ENCODE results near the gene HCLS1. TPM values are rescaled to one million over a fixed set of nuclear protein-coding genes. Genes with fewer than 3 reads are reported as not detected.
A peak's percentile ranks its signal among the peaks of the same experiment; 100 is the strongest.

The HCLS1 gene
- total and polyA plus RNA-seq, 2 donors (not counting 1 experiment from before 2014, with no cell fraction given) = 161 to 317 TPM

GRCh38 chr3:121659586-121659985 lies 1.1 kb downstream of the HCLS1 start:
- H3K4me3 ChIP-seq (ENCODE audit: control extremely low read depth in 1 of 5, extremely low read depth in 1 of 5, insufficient read depth in 1 of 5, low read depth in 2 of 5, low read length in 4 of 5) = peak overlapping the region; percentile 59 to 92 (median 68)
- Mint-ChIP-seq H3K27me3 (no peaks in the 10 kb centered on the region), H3K27ac (peak overlapping the region; percentile 98), H3K4me3 (peak overlapping the region; percentile 97), H3K4me1 (peaks cover 59% of the 10 kb centered on the region), H3K9me3 (ENCODE audit: insufficient read depth) (no peaks in the 10 kb centered on the region)
- H3K27ac ChIP-seq (ENCODE audit: low read length in 2 of 2) = peak overlapping the region; percentile 90 to 94
- no peak for TF ChIP-seq EZH2 (IDR thresholded peaks at IDR 0.05; ENCODE audit: borderline replicate concordance, insufficient read depth, low read depth, low read length, poor library complexity, severe bottlenecking)
- no peak for TF ChIP-seq CTCF (IDR thresholded peaks at IDR 0.05)
- peaks cover 0 to 56% of the 10 kb centered on the region in 2 experiments for H3K36me3 ChIP-seq (replicated peaks in 1 of 2; ENCODE audit: control extremely low read depth in 1 of 2, control insufficient read depth in 1 of 2, extremely low read depth in 1 of 2, insufficient read depth in 2 of 2, low read length in 1 of 2)
- H4K20me1 ChIP-seq (ENCODE audit: control insufficient read depth, insufficient read depth, low read length, poor library complexity, severe bottlenecking) = peaks cover 30% of the 10 kb centered on the region
- no peak overlapping the region for H2AFZ ChIP-seq (ENCODE audit: insufficient read depth, low read depth, low read length, poor library complexity, severe bottlenecking)
- ChIA-PET CTCF (interaction anchor here (1.1 kb wide), 1 partner anchor 599 kb away, joined by 3 read pairs; no protein-coding TSS in a partner anchor), POLR2A (no interaction called here)
- peak overlapping the region; percentile 82 for H3K9ac ChIP-seq (ENCODE audit: low read length)
- H3K9me3 ChIP-seq (ENCODE audit: control extremely low read depth in 1 of 3, control insufficient read depth in 2 of 3, insufficient read depth in 1 of 3, low read length in 2 of 3) = no peaks in the 10 kb centered on the region
- 94% methylated on average over 3 of the region's 3 CpGs for WGBS (ENCODE audit: insufficient coverage)
- H3K4me2 ChIP-seq (replicated peaks; ENCODE audit: low read depth, low read length, poor library complexity, severe bottlenecking) = peak overlapping the region; percentile 84
- no peaks in the 10 kb centered on the region for H3K27me3 ChIP-seq (replicated peaks in 1 of 4; ENCODE audit: control extremely low read depth in 1 of 4, control insufficient read depth in 3 of 4, insufficient read depth in 4 of 4, low read length in 3 of 4)
- H3K4me1 ChIP-seq (ENCODE audit: control insufficient read depth in 2 of 2, insufficient read depth in 2 of 2, low read length in 2 of 2) = peaks cover 39 to 46% of the 10 kb centered on the region in 2 donors
- H3K79me2 ChIP-seq (ENCODE audit: control insufficient read depth, insufficient read depth, low read length) = peaks cover 61% of the 10 kb centered on the region
- intact Hi-C loops (cut with micrococcal nuclease) = no loop called here
- no peak for ATAC-seq (ENCODE audit: low read depth)
- no peak for DNase-seq

- Histone ChIP-seq H3K27ac (ENCODE audit: low read length in 2 of 2) (peak overlapping the region; percentile 90 to 94), H3K4me2 (replicated peaks; ENCODE audit: low read depth, low read length, poor library complexity, severe bottlenecking) (peak overlapping the region; percentile 84), H2AFZ (ENCODE audit: insufficient read depth, low read depth, low read length, poor library complexity, severe bottlenecking) (no peak overlapping the region), H3K27me3 (replicated peaks in 1 of 4; ENCODE audit: control extremely low read depth in 1 of 4, control insufficient read depth in 3 of 4, insufficient read depth in 4 of 4, low read length in 3 of 4) (no peaks in the 10 kb centered on the region), H4K20me1 (ENCODE audit: control insufficient read depth, insufficient read depth, low read length, poor library complexity, severe bottlenecking) (peaks cover 32% of the 10 kb centered on the region), H3K9ac (ENCODE audit: low read length) (peak overlapping the region; percentile 82), H3K36me3 (replicated peaks in 1 of 2; ENCODE audit: control extremely low read depth in 1 of 2, control insufficient read depth in 1 of 2, extremely low read depth in 1 of 2, insufficient read depth in 2 of 2, low read length in 1 of 2) (peaks cover 0 to 59% of the 10 kb centered on the region in 2 experiments), H3K9me3 (ENCODE audit: control extremely low read depth in 1 of 3, control insufficient read depth in 2 of 3, insufficient read depth in 1 of 3, low read length in 2 of 3) (no peaks in the 10 kb centered on the region), H3K4me1 (ENCODE audit: control insufficient read depth in 2 of 2, insufficient read depth in 2 of 2, low read length in 2 of 2) (peaks cover 46 to 53% of the 10 kb centered on the region in 2 donors), H3K4me3 (ENCODE audit: control extremely low read depth in 1 of 5, extremely low read depth in 1 of 5, insufficient read depth in 1 of 5, low read depth in 2 of 5, low read length in 4 of 5) (peak overlapping the region in 1 of 5 experiments; percentile 83), H3K79me2 (ENCODE audit: control insufficient read depth, insufficient read depth, low read length) (peaks cover 68% of the 10 kb centered on the region)
- TF ChIP-seq CTCF (IDR thresholded peaks at IDR 0.05) (no peak), EZH2 (IDR thresholded peaks at IDR 0.05; ENCODE audit: borderline replicate concordance, insufficient read depth, low read depth, low read length, poor library complexity, severe bottlenecking) (no peak)
- intact Hi-C loops (cut with micrococcal nuclease) = no loop called here
- no peak for ATAC-seq (ENCODE audit: low read depth)
- DNase-seq = no peak
- WGBS (ENCODE audit: insufficient coverage) = 90% methylated on average over 3 of the region's 6 CpGs
- peaks cover 65% of the 10 kb centered on the region for H3K4me1 Mint-ChIP-seq
- peak overlapping the region; percentile 97 for H3K4me3 Mint-ChIP-seq
- CTCF ChIA-PET = no interaction called here
- POLR2A ChIA-PET = no interaction called here
- H3K27me3 Mint-ChIP-seq = no peaks in the 10 kb centered on the region
- H3K27ac Mint-ChIP-seq = peak overlapping the region; percentile 98
- H3K9me3 Mint-ChIP-seq (ENCODE audit: insufficient read depth) = no peaks in the 10 kb centered on the region
Observed at GRCh38 chr3:121658716-121659435, 1.8 kb downstream of the HCLS1 start.

Data from B cell (primary cell).